H1 (cell line): ENCODE measurements around the gene TYW1B.
"Not testable (repeated sequence)": the region's sequence is repeated elsewhere in the genome, so short reads cannot be mapped to it uniquely, and the experiment has no call there.

Source experiments
- PHF8 ChIP-seq: fragments of 200-600 bp; sonication (generic); conservative IDR thresholded peaks from 2 replicates; pipeline ENCODE4 v1.7.1; 2012; ENCODE audit warnings: low read depth, mild to moderate bottlenecking, inconsistent platforms, low read length, moderate library complexity
- SP4 ChIP-seq: IDR thresholded peaks from 2 replicates; pipeline ENCODE4 v1.6.1; 2012; ENCODE audit warnings: low read length, inconsistent platforms
- TF ChIP-seq, protein P1 (sequence below), 3 experiments: IDR thresholded peaks; 1 replicate in 2 of 3; 2 replicates in 1 of 3; pipeline versions ENCODE4 v1.5.1 to v1.6.1; 2011; ENCODE audit warnings: low read length in 3 of 3, mild to moderate bottlenecking in 3 of 3, inconsistent platforms in 2 of 3, low read depth in 1 of 3, moderate library complexity in 1 of 3; ENCODE audit not compliant: insufficient read depth in 1 of 3; ENCODE audit errors: control extremely low read depth in 1 of 3

DNA sequence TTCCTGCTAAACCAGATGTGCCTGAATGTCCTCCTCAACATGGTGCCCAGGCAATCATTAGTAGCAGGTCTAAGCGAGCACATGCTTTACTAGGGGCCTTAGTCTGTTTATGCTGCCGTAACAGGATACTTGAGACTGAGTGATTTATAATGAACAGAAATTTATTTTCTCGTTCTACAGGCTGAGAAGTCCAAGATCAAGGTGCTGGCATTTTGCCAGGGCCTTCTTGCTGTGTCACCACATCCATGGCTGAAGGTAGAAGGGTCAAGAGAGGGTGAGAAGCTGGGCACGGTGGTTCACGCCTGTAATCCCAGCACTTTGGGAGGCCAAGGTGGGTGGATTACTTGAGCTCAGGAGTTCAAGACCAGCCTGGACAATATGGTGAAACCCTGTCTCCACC lies 273.6 kb downstream of the TYW1B start:
- TF ChIP-seq SP4, PHF8: not testable (repeated sequence)
- TF ChIP-seq, protein P1, sequence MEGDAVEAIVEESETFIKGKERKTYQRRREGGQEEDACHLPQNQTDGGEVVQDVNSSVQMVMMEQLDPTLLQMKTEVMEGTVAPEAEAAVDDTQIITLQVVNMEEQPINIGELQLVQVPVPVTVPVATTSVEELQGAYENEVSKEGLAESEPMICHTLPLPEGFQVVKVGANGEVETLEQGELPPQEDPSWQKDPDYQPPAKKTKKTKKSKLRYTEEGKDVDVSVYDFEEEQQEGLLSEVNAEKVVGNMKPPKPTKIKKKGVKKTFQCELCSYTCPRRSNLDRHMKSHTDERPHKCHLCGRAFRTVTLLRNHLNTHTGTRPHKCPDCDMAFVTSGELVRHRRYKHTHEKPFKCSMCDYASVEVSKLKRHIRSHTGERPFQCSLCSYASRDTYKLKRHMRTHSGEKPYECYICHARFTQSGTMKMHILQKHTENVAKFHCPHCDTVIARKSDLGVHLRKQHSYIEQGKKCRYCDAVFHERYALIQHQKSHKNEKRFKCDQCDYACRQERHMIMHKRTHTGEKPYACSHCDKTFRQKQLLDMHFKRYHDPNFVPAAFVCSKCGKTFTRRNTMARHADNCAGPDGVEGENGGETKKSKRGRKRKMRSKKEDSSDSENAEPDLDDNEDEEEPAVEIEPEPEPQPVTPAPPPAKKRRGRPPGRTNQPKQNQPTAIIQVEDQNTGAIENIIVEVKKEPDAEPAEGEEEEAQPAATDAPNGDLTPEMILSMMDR (IDR thresholded peaks at IDR 0.05; ENCODE audit: control extremely low read depth in 1 of 3, insufficient read depth in 1 of 3, low read depth in 1 of 3, low read length in 3 of 3), result not testable (repeated sequence)
